ENCODE data around the gene RIF1.
A peak's percentile ranks its signal among the peaks of the same experiment; 100 is the strongest.

The RIF1 gene

GRCh38 chr2:151523850-151524249 lies 114.1 kb downstream of the RIF1 start:
- peak; percentile 47 for DNase-seq (ENCODE audit: low read depth)

GRCh38 chr2:151525821-151526373 lies 116.2 kb downstream of the RIF1 start:
- no peak for DNase-seq (ENCODE audit: low read depth)

DNA sequence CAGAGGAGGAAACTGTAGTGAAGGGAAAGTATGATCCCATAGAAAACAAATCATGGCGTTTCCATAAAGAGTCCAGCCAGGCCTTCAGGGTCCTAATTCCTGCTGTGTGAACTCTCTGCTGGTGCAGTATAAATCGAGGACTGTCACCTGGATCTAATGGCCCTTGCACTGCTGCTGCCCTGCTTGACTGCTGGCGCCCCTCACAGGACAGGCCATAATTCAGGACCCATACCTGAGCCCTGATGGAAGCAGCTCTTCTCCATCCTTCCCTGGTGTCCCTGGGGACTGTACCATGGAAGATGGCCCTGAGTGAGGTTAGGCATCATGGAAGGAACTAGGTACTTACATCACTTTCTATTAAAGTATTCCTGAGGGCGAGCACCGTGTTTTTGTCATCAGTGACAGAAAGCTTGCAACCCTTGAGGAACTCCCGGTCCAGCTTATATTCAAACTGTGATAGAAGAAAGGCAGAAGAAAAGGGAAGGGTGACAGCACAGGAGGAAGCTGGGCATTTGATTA lies 116.9 kb downstream of the RIF1 start:
- no peak for DNase-seq (ENCODE audit: low read depth)

Data from ELR (cell line).